Tibial nerve (tissue), 4 donors: ENCODE results near the gene HEATR5B.

Experiments
- CTCF ChIP-seq, 5 experiments: fragments of 200-600 bp in 3 of 5; fragments of 450-650 bp in 2 of 5; sonication (generic) in 3 of 5; IDR thresholded peaks; one replicate each; pipeline ENCODE4 v1.5.1; 2016 to 2019; ENCODE audit warnings: antibody characterized with exemption in 5 of 5, mild to moderate bottlenecking in 3 of 5, moderate library complexity in 2 of 5
- EP300 ChIP-seq, 2 donors: sonication (generic); formaldehyde crosslinking; IDR thresholded peaks; one replicate each; pipeline ENCODE4 v1.6.1; 2017; ENCODE audit warnings: antibody characterized with exemption in 2 of 2, mild to moderate bottlenecking in 1 of 2
- POLR2A ChIP-seq, 2 donors: fragments of 450-650 bp; IDR thresholded peaks; one replicate each; pipeline ENCODE4 v1.6.1; 2017; ENCODE audit warnings: antibody characterized with exemption in 2 of 2, mild to moderate bottlenecking in 2 of 2, moderate library complexity in 2 of 2

DNA sequence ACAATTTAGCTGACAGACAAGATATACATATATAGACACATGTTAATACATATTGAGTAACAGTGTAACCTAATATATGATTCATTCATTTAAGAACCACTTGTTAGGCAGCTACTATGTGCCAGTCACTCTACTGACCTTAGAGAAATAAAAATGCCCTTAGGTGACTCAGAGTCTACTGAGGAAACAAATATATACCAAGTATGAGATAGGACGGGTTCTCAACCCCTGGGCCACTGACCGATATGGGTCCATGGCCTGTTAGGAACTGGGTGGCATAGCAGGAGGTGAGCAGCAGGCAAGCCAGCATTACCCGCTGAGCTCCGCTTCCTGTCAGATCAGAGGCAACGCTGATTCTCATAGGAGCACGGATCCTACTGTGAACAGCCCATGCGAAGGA lies 132.6 kb downstream of the HEATR5B start:
- TF ChIP-seq CTCF (IDR thresholded peaks at IDR 0.05) = no peak
- no peak for TF ChIP-seq POLR2A (IDR thresholded peaks at IDR 0.05)
- no peak for TF ChIP-seq EP300 (IDR thresholded peaks at IDR 0.05)
